ENCODE measurements around the gene DLG2.

DLG2 gene

DNA sequence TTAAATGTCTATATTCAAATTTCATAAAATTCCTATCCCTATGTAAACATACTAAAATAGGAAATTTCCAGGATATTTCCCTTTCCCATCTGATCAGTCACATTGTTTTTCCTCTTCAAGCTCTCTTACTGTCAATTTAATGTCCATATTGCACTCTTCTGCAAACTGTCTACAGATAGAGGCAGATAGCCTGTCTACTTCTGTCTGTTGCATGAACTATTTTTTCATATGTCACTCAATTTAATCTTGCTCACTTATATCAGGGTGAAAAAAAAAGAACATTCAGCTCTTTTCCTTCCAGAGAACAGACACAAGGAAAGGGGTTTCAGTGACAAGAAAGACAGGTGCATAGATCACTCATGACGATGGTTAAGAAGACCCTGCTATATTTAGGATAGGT lies 1327.1 kb downstream of the DLG2 start:
- TF ChIP-seq, protein P1, sequence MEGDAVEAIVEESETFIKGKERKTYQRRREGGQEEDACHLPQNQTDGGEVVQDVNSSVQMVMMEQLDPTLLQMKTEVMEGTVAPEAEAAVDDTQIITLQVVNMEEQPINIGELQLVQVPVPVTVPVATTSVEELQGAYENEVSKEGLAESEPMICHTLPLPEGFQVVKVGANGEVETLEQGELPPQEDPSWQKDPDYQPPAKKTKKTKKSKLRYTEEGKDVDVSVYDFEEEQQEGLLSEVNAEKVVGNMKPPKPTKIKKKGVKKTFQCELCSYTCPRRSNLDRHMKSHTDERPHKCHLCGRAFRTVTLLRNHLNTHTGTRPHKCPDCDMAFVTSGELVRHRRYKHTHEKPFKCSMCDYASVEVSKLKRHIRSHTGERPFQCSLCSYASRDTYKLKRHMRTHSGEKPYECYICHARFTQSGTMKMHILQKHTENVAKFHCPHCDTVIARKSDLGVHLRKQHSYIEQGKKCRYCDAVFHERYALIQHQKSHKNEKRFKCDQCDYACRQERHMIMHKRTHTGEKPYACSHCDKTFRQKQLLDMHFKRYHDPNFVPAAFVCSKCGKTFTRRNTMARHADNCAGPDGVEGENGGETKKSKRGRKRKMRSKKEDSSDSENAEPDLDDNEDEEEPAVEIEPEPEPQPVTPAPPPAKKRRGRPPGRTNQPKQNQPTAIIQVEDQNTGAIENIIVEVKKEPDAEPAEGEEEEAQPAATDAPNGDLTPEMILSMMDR (conservative IDR thresholded peaks at IDR 0.05; ENCODE audit: low read depth) = no peak
- ChIA-PET POLR2A (ENCODE audit: low non-redundant PET) (no interaction called here), CTCF (no interaction called here)
- no peak overlapping the region for H3K27ac ChIP-seq
- no peak for DNase-seq (ENCODE audit: low spot score)

DNA sequence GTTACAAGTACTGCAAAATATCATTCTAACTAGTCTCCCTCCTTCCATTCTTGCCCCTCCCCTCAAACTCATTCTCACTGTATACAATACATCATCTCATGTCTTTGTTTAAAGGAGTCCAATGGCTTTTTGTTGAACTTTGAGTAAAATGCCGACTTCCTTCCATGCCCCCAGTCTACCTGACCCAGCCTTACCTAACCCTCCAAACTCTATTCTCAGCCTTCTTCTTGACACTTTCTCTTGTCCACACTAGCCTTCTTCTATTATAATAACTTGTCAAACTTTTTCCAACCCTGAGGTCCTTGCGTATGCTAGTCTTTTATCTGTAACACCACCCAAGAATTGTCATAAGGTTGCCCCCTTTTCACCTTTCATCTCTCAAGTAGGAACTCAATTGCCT lies 1329.6 kb downstream of the DLG2 start:
- POLR2A ChIA-PET (ENCODE audit: low non-redundant PET) = no interaction called here
- TF ChIP-seq, protein P1 (conservative IDR thresholded peaks at IDR 0.05; ENCODE audit: low read depth) = no peak
- no peak for DNase-seq (ENCODE audit: low spot score)
- CTCF ChIA-PET = no interaction called here
- no peak overlapping the region for H3K27ac ChIP-seq

DNA sequence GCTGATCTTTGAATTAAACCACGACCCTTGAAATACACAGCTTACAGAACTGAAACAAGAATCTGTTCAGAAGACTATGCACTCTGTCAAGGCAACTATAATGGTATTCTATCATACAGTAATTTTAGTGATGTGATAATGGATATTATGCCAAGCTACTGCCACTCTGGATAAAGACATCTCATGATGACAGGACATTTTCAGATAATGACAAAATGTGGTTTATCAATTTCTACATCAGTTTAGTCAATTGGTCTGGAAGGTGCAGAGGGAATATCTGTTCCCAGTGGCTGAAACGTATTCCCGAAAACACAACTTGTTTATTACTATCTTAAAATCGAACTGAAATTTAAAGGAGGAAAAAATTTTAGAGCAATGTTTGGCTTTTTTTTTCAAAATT lies 1331.3 kb downstream of the DLG2 start:
- no peak for DNase-seq (ENCODE audit: low spot score)
- TF ChIP-seq, protein P1 (conservative IDR thresholded peaks at IDR 0.05; ENCODE audit: low read depth) = no peak
- CTCF ChIA-PET = no interaction called here
- H3K27ac ChIP-seq = no peak overlapping the region
- POLR2A ChIA-PET (ENCODE audit: low non-redundant PET) = no interaction called here

DNA sequence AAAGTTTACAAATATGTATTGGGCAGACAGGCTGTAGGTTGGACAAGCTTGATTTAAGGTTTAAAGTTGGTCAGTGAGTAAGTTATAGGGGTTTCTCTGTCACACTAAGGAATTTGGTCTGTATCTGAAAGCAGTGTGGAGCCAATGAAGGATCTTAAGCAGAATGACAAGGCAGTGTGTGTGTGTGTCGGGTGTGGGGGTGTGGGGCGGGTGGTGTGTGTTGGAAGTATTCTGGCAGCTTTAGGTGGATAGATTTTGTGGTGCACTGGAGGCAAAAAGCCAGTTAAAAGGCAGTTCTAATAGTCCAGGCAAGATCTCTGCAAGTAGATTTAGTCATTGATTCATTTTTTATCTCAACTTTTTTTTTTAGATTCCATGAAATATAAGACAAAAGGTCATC lies 1334.2 kb downstream of the DLG2 start:
- ChIA-PET POLR2A (ENCODE audit: low non-redundant PET) (no interaction called here), CTCF (no interaction called here)
- no peak overlapping the region for H3K27ac ChIP-seq
- TF ChIP-seq, protein P1 (conservative IDR thresholded peaks at IDR 0.05; ENCODE audit: low read depth) = no peak
- DNase-seq (ENCODE audit: low spot score) = no peak

DNA sequence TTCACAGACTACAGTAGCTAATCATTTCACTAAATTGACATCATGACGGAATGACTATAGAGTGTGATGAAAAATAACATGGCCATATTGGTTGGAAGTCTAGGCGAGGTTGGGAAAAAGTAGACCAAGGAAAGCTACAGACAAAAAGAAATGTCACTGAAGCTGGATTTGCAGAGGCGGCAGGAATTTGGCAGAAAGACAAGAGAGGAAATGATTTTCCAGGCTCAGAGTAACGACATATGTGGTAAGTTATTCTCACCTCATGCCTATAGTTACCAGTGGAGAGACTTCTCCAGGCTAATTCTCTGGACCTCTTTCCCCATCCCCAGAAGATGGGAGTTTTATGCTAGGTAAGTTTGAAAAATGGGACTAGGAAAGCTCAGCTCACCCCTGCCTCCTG lies 1335.1 kb downstream of the DLG2 start:
- CTCF ChIA-PET = interaction anchor here (0.6 kb wide), 1 partner anchor 179 kb away, joined by 3 read pairs; no protein-coding TSS in a partner anchor
- DNase-seq (ENCODE audit: low spot score) = no peak
- POLR2A ChIA-PET (ENCODE audit: low non-redundant PET) = no interaction called here
- H3K27ac ChIP-seq = no peak overlapping the region
- TF ChIP-seq, protein P1 (conservative IDR thresholded peaks at IDR 0.05; ENCODE audit: low read depth) = no peak

DNA sequence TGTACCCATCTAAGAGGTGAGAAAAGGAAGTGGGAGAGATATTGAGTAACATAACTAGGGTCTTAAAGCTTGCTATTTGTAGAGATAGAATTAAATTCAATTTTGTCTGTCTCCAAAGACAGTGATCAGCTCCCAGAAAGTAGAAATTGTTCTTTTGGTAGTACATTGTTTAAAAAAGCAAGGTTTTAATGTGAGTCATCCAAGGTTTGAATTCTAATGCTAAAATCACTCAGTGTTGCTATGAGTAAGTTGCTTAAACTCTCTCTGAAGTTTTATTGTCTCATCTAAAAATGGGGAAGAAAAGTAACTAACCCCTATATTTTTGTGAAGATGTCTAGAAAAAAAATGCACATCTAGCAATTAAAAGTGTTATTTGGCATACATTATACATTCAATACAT lies 1336.5 kb downstream of the DLG2 start:
- no peak overlapping the region for H3K27ac ChIP-seq
- TF ChIP-seq, protein P1 (conservative IDR thresholded peaks at IDR 0.05; ENCODE audit: low read depth) = no peak
- ChIA-PET POLR2A (ENCODE audit: low non-redundant PET) (no interaction called here), CTCF (no interaction called here)
- DNase-seq (ENCODE audit: low spot score) = no peak

DNA sequence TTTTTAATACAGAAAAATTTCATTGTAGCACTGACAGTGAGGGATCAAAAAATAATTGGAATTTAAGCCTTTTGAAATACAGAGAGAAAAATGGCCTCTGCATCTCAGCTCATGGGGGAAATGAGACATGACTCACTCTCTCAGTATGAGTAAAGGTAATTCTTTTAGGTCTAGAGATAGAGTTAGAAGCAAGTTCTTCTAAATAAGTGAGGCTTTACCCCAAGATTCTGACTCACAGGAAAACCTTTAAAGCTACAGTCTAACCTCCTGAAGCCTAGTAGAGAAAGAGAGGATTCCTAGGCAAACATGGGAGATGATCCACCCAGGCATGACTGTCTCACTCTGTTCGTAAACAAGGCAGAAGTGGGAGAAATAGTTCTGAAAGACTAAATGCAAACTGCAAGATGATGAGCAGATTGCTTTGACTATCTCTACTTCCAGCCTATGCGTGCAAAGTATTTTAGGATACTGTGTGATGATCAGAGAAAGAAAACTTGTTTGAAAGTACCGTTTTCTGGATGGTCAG lies 1337.7 kb downstream of the DLG2 start:
- ChIA-PET POLR2A (ENCODE audit: low non-redundant PET) (no interaction called here), CTCF (interaction anchor here (0.8 kb wide), 1 partner anchor 1007 kb away, joined by 4 read pairs; no protein-coding TSS in a partner anchor)
- DNase-seq (ENCODE audit: low spot score) = peak; percentile 3
- H3K27ac ChIP-seq = no peak overlapping the region
- TF ChIP-seq, protein P1 (conservative IDR thresholded peaks at IDR 0.05; ENCODE audit: low read depth) = no peak
